Psoas muscle (tissue), 8 donors: ENCODE measurements around the gene FERMT3. TPM values are rescaled to one million over a fixed set of nuclear protein-coding genes. Genes with fewer than 3 reads are reported as not detected.
A peak's percentile ranks its signal among the peaks of the same experiment; 100 is the strongest.

Source experiments
- ATAC-seq, 4 donors: fragments of 200-7000 bp; cut with Tn5 transposase; one replicate each; pipeline ENCODE4 v1.9.1; 2020; ENCODE audit warnings: moderate library complexity in 3 of 4, mild to moderate bottlenecking in 2 of 4
- DNase-seq, 2 donors: peaks; one replicate each; pipeline ENCODE4 v3.0.0-alpha.2; 2020
- H3K27ac ChIP-seq: fragments of 200-600 bp; one replicate; pipeline ENCODE4 v1.8.0; 2022
- H3K27me3 ChIP-seq, 3 donors: fragments of 200-600 bp in 1 of 3; one replicate each; pipeline versions ENCODE4 v1.6.1 to v1.8.0; 2013 to 2022; ENCODE audit warnings: low read length in 2 of 3, mild to moderate bottlenecking in 2 of 3, moderate library complexity in 1 of 3; ENCODE audit not compliant: insufficient read depth in 3 of 3
- H3K36me3 ChIP-seq, 2 donors: fragments of 200-600 bp in 1 of 2; one replicate each; pipeline versions ENCODE4 v1.6.1 to v1.8.0; 2013 to 2022; ENCODE audit warnings: low read depth in 1 of 2, mild to moderate bottlenecking in 1 of 2, moderate library complexity in 1 of 2; ENCODE audit not compliant: insufficient read depth in 1 of 2
- H3K4me1 ChIP-seq: fragments of 200-600 bp; one replicate; pipeline ENCODE4 v1.8.0; 2022
- H3K4me3 ChIP-seq: fragments of 200-600 bp; one replicate; pipeline ENCODE4 v1.8.0; 2022; ENCODE audit warnings: mild to moderate bottlenecking
- H3K9me3 ChIP-seq: fragments of 200-600 bp; one replicate; pipeline ENCODE4 v1.8.0; 2022
- CTCF ChIP-seq: fragments of 200-600 bp; IDR thresholded peaks from one replicate; pipeline ENCODE4 v1.8.0; 2022; ENCODE audit warnings: antibody characterized with exemption
- WGBS, 3 donors: extraction: QIAGEN DNeasy Blood & Tissue Kit; methylation state at CpG; one replicate each; pipeline versions ENCODE4 v1.1.6 to v1.1.7; 2013; 5-methylcytosine and 5-hydroxymethylcytosine counted together
- intact Hi-C, 2 donors: fragments of 100-400 bp; cut with DNase I; formaldehyde crosslinking; loops; one replicate each; pipeline versions ENCODE4 v1.11.0 to v1.14.2; 2022
- polyA plus RNA-seq, 3 donors: library from polyadenylated mRNA; stranded (reverse); fragments of 200-250 nt; gene quantifications; one replicate each; pipeline ENCODE4 v1.2.3, GENCODE V29; 2013
- total RNA-seq, 4 donors: library from RNA; stranded (reverse); fragmentation: NEBNext Ultra II Directional in 2 of 4; extraction: Animal tissue kit (Norgen Biotek cat#: 25700) in 2 of 4; gene quantifications; one replicate each; pipeline versions ENCODE4 v1.2.1 to v1.2.4, GENCODE V29; 2021 to 2023
- donor health status: healthy with polysubstance abuse.
- donor health status: DM: no; HTN: no; CAD: no; lungs with moderate emphysema.
- donor health status: Bipolar disorder and iron deficiency.
- donor health status: healthy.
- donor health status: DM: yes; HTN: yes; CAD: no.
- donor health status: DM: no; HTN: no; CAD: no.
- donor health status: DM: no; HTN: no; CAD: no.
- donor health status: DM: yes; HTN: yes; CAD: no.

FERMT3 gene
- total and polyA plus RNA-seq, 7 donors: 2.5 to 11.7 (median 6.7) TPM

- 83 to 86% (median 83%) methylated on average over 17 of the region's 17 CpGs for WGBS, 3 donors
- no peak for DNase-seq
These were observed 17.8 kb downstream of the FERMT3 start for GRCh38 chr11:64224151-64224890.

GRCh38 chr11:64224891-64225607 is 18.5 kb downstream of the FERMT3 start:
- peak in 3 of 4 donors; percentile 1 to 3 (median 2) for ATAC-seq
- Histone ChIP-seq H3K36me3 (peaks cover 0 to 29% of the 10 kb centered on the region in 2 donors), H3K4me1 (peaks cover 49% of the 10 kb centered on the region), H3K4me3 (peak overlapping the region; percentile 74), H3K27ac (peak overlapping the region; percentile 91), H3K27me3 (no peaks in the 10 kb centered on the region), H3K9me3 (no peaks in the 10 kb centered on the region)
- no peak for TF ChIP-seq CTCF
- DNase-seq: peak in 1 of 2 donors; percentile 51
- intact Hi-C loops: loop anchor here in 1 of 2 donors (5.0 kb wide), 1 partner anchor 38 kb away; the partner anchor contains the start of gene STIP1
- 44 to 55% (median 48%) methylated on average over 22 of the region's 22 CpGs for WGBS, 3 donors

More at GRCh38 chr11:64224151-64224890, 17.8 kb downstream of the FERMT3 start:
- peak overlapping the region; percentile 74 for H3K4me3 ChIP-seq
- no peaks in the 10 kb centered on the region for H3K27me3 ChIP-seq
- intact Hi-C loops: no loop called here
- H3K36me3 ChIP-seq: peaks cover 0 to 32% of the 10 kb centered on the region in 2 donors
- H3K9me3 ChIP-seq: no peaks in the 10 kb centered on the region
- H3K27ac ChIP-seq: peak overlapping the region; percentile 91
- no peak for TF ChIP-seq CTCF
- no peak for ATAC-seq
- peaks cover 42% of the 10 kb centered on the region for H3K4me1 ChIP-seq

- H3K4me1 ChIP-seq: peaks cover 50% of the 10 kb centered on the region
- peak; percentile 92 to 96 for DNase-seq
- intact Hi-C loops: loop anchor here in 1 of 2 donors (5.0 kb wide), 1 partner anchor 39 kb away; the partner anchor contains the start of gene STIP1
- no peaks in the 10 kb centered on the region for H3K9me3 ChIP-seq
- H3K27ac ChIP-seq: peak within 1 kb of the TSS; percentile 91
- peaks cover 0 to 23% of the 10 kb centered on the region in 2 donors for H3K36me3 ChIP-seq
- 1% methylated on average over 48 to 54 of the region's 54 CpGs for WGBS, 3 donors
- TF ChIP-seq CTCF: peak; percentile 25
- no peaks in the 10 kb centered on the region for H3K27me3 ChIP-seq
- ATAC-seq: peak; percentile 81 to 88 (median 82)
- peak within 1 kb of the TSS; percentile 74 for H3K4me3 ChIP-seq
These were observed 19.3 kb downstream of the FERMT3 start, which contains the start of the genes NUDT22 and TRPT1 for GRCh38 chr11:64225608-64226506. Gene NUDT22, plus strand, starts transcription at chr11:64226274. Its CDS starts 379 bp downstream, at chr11:64226653. Gene TRPT1, minus strand, starts transcription at chr11:64226186. Its CDS starts 326 bp downstream, at chr11:64225860.

- Histone ChIP-seq H3K9me3 (no peaks in the 10 kb centered on the region), H3K4me3 (peak overlapping the region; percentile 74), H3K4me1 (peaks cover 57% of the 10 kb centered on the region), H3K27ac (peak overlapping the region; percentile 91), H3K27me3 (no peaks in the 10 kb centered on the region), H3K36me3 (peaks cover 0 to 16% of the 10 kb centered on the region in 2 donors)
- no peak for TF ChIP-seq CTCF
- ATAC-seq: peak; percentile 43 to 59 (median 56)
- DNase-seq: peak; percentile 69 to 76
- 6 to 13% (median 9%) methylated on average over 22 to 26 of the region's 26 CpGs for WGBS, 3 donors
- intact Hi-C loops: loop anchor here in 1 of 2 donors (5.0 kb wide), 1 partner anchor 39 kb away; the partner anchor contains the start of gene STIP1
These were observed 20.1 kb downstream of the FERMT3 start for GRCh38 chr11:64226507-64227051.
